MM.1S (cell line): Measurements from ENCODE around the gene AHSP.

ENCODE experiments used
- DNase-seq: peaks from one replicate; pipeline ENCODE4 v3.0.0-alpha.2; 2015
- H2AFZ ChIP-seq: fragments of 300-600 bp; sonication (generic); 2 replicates; pipeline ENCODE4 v1.6.0; 2016; ENCODE audit warnings: antibody characterized with exemption, low read length
- H3F3A ChIP-seq: fragments of 300-600 bp; sonication (generic); 2 replicates; pipeline ENCODE4 v1.6.1; 2016; ENCODE audit warnings: mild to moderate bottlenecking, antibody characterized with exemption, low read length, moderate library complexity, mixed read lengths; ENCODE audit not compliant: insufficient read depth
- H3K27ac ChIP-seq: fragments of 300-600 bp; sonication (generic); 2 replicates; pipeline ENCODE4 v1.5.1; 2016; ENCODE audit warnings: mild to moderate bottlenecking, low read length
- H3K27me3 ChIP-seq: fragments of 300-600 bp; sonication (generic); replicated peaks from 2 replicates; pipeline ENCODE4 v1.6.0; 2016; ENCODE audit warnings: low read length; ENCODE audit not compliant: insufficient read depth
- H3K36me3 ChIP-seq: fragments of 300-600 bp; sonication (generic); replicated peaks from 2 replicates; pipeline ENCODE4 v1.6.1; 2016; ENCODE audit warnings: mild to moderate bottlenecking, low read length, mixed read lengths; ENCODE audit not compliant: insufficient read depth
- H3K4me1 ChIP-seq: fragments of 300-600 bp; sonication (generic); 2 replicates; pipeline ENCODE4 v1.6.1; 2016; ENCODE audit warnings: low read length, mixed read lengths
- H3K4me2 ChIP-seq: fragments of 300-600 bp; sonication (generic); 2 replicates; pipeline ENCODE4 v1.6.0; 2016; ENCODE audit warnings: low read depth, low read length
- H3K4me3 ChIP-seq: fragments of 300-600 bp; sonication (generic); 2 replicates; pipeline ENCODE4 v1.5.1; 2016; ENCODE audit warnings: low read length, mixed read lengths
- H3K79me2 ChIP-seq: fragments of 300-600 bp; sonication (generic); 2 replicates; pipeline ENCODE4 v1.6.1; 2016; ENCODE audit warnings: mixed run types, low read length, mixed read lengths
- H3K9ac ChIP-seq: fragments of 300-600 bp; sonication (generic); 2 replicates; pipeline ENCODE4 v1.6.1; 2016; ENCODE audit warnings: low read length, mixed read lengths
- H3K9me2 ChIP-seq: fragments of 300-600 bp; sonication (generic); replicated peaks from 2 replicates; pipeline ENCODE4 v1.6.1; 2016; ENCODE audit warnings: mild to moderate bottlenecking, low read length, mixed read lengths; ENCODE audit not compliant: insufficient read depth
- H3K9me3 ChIP-seq: fragments of 300-600 bp; sonication (generic); replicated peaks from 2 replicates; pipeline ENCODE4 v1.6.1; 2016; ENCODE audit warnings: mild to moderate bottlenecking, low read length, mixed read lengths; ENCODE audit not compliant: insufficient read depth
- H4K20me1 ChIP-seq: fragments of 300-600 bp; sonication (generic); 2 replicates; pipeline ENCODE4 v1.6.1; 2016; ENCODE audit warnings: mild to moderate bottlenecking, low read length, moderate library complexity, mixed read lengths; ENCODE audit not compliant: insufficient read depth
- EZH2 ChIP-seq: fragments of 300-600 bp; sonication (generic); optimal IDR thresholded peaks from 2 replicates; pipeline ENCODE3; 2017; ENCODE audit warnings: low read depth, mild to moderate bottlenecking, antibody characterized with exemption, low read length, mixed read lengths
- EZH2phosphoT487 ChIP-seq: fragments of 300-600 bp; sonication (generic); IDR thresholded peaks from 2 replicates; pipeline ENCODE4 v1.6.1; 2018; ENCODE audit warnings: antibody characterized with exemption, low read length
- TF ChIP-seq, protein P1 (sequence below): fragments of 300-600 bp; sonication (generic); IDR thresholded peaks from 2 replicates; pipeline ENCODE4 v1.5.1; 2016; ENCODE audit warnings: antibody characterized with exemption, low read length, mixed read lengths

AHSP gene

DNA sequence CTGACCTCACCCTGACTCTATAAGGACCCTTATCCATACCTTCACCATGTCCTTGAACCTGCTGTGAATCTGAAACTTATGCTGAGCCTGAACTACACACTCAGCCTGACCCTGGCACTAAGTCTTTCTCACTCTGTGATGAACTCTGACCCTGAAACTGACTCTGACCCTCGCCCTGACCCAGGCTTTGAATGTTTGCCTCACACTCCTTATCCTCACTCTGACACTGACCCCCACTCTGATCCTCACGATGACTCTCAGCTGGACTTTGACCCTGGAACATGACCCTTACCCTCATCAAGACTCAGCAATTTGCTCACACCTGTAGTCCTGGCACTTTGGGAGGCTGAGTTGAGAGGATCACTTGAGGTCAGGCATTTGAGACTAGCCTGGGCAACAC is 4.4 kb downstream of the AHSP start:
- no peaks in the 10 kb centered on the region for H3K79me2 ChIP-seq
- no peak overlapping the region for H2AFZ ChIP-seq
- no peaks in the 10 kb centered on the region for H3F3A ChIP-seq
- H3K27me3 ChIP-seq, result peaks cover 16% of the 10 kb centered on the region
- H3K9ac ChIP-seq, result no peak overlapping the region
- H3K27ac ChIP-seq, result no peak overlapping the region
- H3K36me3 ChIP-seq, result no peaks in the 10 kb centered on the region
- H3K9me3 ChIP-seq, result no peaks in the 10 kb centered on the region
- no peaks in the 10 kb centered on the region for H3K4me1 ChIP-seq
- no peak for TF ChIP-seq EZH2phosphoT487
- no peak overlapping the region for H3K4me2 ChIP-seq
- DNase-seq, result no peak
- no peaks in the 10 kb centered on the region for H3K9me2 ChIP-seq
- no peaks in the 10 kb centered on the region for H4K20me1 ChIP-seq
- H3K4me3 ChIP-seq, result no peak overlapping the region

DNA sequence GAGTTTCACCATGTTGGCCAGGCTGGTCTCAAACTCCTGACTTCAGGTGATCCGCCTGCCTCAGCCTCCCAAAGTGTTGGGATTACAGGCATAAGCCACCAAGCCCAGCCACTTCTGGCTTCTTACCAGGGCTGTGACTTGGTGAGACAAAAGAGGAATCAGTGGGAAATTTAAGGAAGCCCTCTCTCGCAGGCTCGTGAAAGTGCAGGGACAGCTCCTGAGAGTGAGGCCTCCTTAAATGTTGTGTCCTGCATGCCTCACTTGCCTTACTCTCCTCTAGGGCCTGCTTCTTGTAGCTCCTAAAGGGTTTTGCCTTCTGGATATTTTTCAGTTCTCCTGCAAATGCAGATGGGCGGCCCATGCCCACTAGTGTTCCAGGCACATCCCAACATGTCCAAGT is 5.2 kb downstream of the AHSP start:
- H3K27ac ChIP-seq, result no peak overlapping the region
- no peaks in the 10 kb centered on the region for H3K36me3 ChIP-seq
- H3F3A ChIP-seq, result no peaks in the 10 kb centered on the region
- H4K20me1 ChIP-seq, result no peaks in the 10 kb centered on the region
- H3K4me2 ChIP-seq, result no peak overlapping the region
- no peaks in the 10 kb centered on the region for H3K4me1 ChIP-seq
- no peak overlapping the region for H3K9ac ChIP-seq
- H3K27me3 ChIP-seq, result peaks cover 16% of the 10 kb centered on the region
- H2AFZ ChIP-seq, result no peak overlapping the region
- no peak for DNase-seq
- no peaks in the 10 kb centered on the region for H3K9me3 ChIP-seq
- no peak overlapping the region for H3K4me3 ChIP-seq
- no peaks in the 10 kb centered on the region for H3K79me2 ChIP-seq
- no peaks in the 10 kb centered on the region for H3K9me2 ChIP-seq
- TF ChIP-seq EZH2 (no peak), EZH2phosphoT487 (no peak)
- TF ChIP-seq, protein P1, sequence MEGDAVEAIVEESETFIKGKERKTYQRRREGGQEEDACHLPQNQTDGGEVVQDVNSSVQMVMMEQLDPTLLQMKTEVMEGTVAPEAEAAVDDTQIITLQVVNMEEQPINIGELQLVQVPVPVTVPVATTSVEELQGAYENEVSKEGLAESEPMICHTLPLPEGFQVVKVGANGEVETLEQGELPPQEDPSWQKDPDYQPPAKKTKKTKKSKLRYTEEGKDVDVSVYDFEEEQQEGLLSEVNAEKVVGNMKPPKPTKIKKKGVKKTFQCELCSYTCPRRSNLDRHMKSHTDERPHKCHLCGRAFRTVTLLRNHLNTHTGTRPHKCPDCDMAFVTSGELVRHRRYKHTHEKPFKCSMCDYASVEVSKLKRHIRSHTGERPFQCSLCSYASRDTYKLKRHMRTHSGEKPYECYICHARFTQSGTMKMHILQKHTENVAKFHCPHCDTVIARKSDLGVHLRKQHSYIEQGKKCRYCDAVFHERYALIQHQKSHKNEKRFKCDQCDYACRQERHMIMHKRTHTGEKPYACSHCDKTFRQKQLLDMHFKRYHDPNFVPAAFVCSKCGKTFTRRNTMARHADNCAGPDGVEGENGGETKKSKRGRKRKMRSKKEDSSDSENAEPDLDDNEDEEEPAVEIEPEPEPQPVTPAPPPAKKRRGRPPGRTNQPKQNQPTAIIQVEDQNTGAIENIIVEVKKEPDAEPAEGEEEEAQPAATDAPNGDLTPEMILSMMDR, result no peak

DNA sequence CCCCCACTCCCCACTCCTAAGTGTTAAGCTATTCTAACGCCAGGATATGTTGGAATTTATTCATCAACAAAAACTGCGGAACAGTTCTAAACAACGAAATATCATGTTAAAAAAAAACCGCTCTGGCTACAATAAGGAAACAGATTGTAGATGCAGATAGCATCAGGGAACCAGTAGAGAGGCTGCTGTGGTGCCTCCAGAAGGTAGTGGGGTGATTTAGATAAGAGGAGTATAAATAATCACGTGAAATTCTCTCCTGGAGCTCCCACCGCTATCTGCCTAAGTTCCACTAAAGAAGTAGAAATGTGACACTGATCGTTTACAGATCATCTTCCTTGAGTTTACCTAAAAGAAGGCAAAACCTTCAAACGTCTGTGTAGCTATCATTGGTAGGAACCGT is 8.0 kb downstream of the AHSP start:
- DNase-seq, result no peak
- H3K4me1 ChIP-seq, result no peaks in the 10 kb centered on the region
- no peak overlapping the region for H3K9ac ChIP-seq
- no peak overlapping the region for H2AFZ ChIP-seq
- H3F3A ChIP-seq, result no peaks in the 10 kb centered on the region
- TF ChIP-seq, protein P1, result no peak
- no peak for TF ChIP-seq EZH2phosphoT487
- TF ChIP-seq EZH2, result no peak
- no peak overlapping the region for H3K27ac ChIP-seq
- H3K9me3 ChIP-seq, result no peaks in the 10 kb centered on the region
- no peaks in the 10 kb centered on the region for H3K9me2 ChIP-seq
- no peaks in the 10 kb centered on the region for H4K20me1 ChIP-seq
- no peaks in the 10 kb centered on the region; the same call in 1 of the 2 replicates for H3K27me3 ChIP-seq
- no peaks in the 10 kb centered on the region for H3K36me3 ChIP-seq
- H3K4me2 ChIP-seq, result no peak overlapping the region
- H3K79me2 ChIP-seq, result no peaks in the 10 kb centered on the region
- no peak overlapping the region for H3K4me3 ChIP-seq

GRCh38 chr16:31536804-31537361 is 9.2 kb downstream of the AHSP start:
- Histone ChIP-seq H3K4me2 (no peak overlapping the region), H3F3A (no peaks in the 10 kb centered on the region), H3K4me1 (no peaks in the 10 kb centered on the region), H3K27me3 (no peaks in the 10 kb centered on the region; the same call in 1 of the 2 replicates), H4K20me1 (no peaks in the 10 kb centered on the region), H3K9ac (no peak overlapping the region), H3K36me3 (no peaks in the 10 kb centered on the region), H3K27ac (no peak overlapping the region), H3K79me2 (no peaks in the 10 kb centered on the region), H3K4me3 (no peak overlapping the region), H3K9me3 (no peaks in the 10 kb centered on the region), H2AFZ (no peak overlapping the region), H3K9me2 (no peaks in the 10 kb centered on the region)
- no peak for DNase-seq
- TF ChIP-seq EZH2, result no peak
